SU-DHL-6 (cell line): ENCODE results near the gene SNPH.

Experiments used
- H2AFZ ChIP-seq: fragments of 200-600 bp; sonication (generic); 2 replicates; pipeline ENCODE4 v1.6.1; 2014; ENCODE audit warnings: low read depth, mild to moderate bottlenecking, moderate library complexity, mixed read lengths, antibody characterized with exemption, low read length; ENCODE audit not compliant: severe bottlenecking
- H3F3A ChIP-seq: fragments of 200-600 bp; shearing (Covaris generic); 2 replicates; pipeline ENCODE4 v1.6.0; 2016; ENCODE audit warnings: antibody characterized with exemption, mild to moderate bottlenecking; ENCODE audit not compliant: insufficient read depth
- H3K27ac ChIP-seq: fragments of 200-600 bp; sonication (generic); 2 replicates; pipeline ENCODE4 v1.5.1; 2016; ENCODE audit warnings: low read depth, mild to moderate bottlenecking, low read length, moderate library complexity, mixed read lengths
- H3K27me3 ChIP-seq: fragments of 200-600 bp; sonication (generic), shearing (Covaris generic); 2 replicates; pipeline ENCODE4 v1.6.0; 2014; ENCODE audit warnings: mild to moderate bottlenecking, low read length
- H3K36me3 ChIP-seq: fragments of 200-600 bp; sonication (generic); 2 replicates; pipeline ENCODE4 v1.6.1; 2014; ENCODE audit warnings: mild to moderate bottlenecking, low read length, mixed read lengths
- H3K4me2 ChIP-seq: fragments of 300-600, 200-600 bp; shearing (Covaris generic), sonication (generic); 2 replicates; pipeline ENCODE4 v1.6.0; 2014; ENCODE audit warnings: low read length, low read depth, mild to moderate bottlenecking; ENCODE audit not compliant: poor library complexity, severe bottlenecking
- H3K4me3 ChIP-seq: fragments of 200-600 bp; sonication (generic); 2 replicates; pipeline ENCODE4 v1.5.1; 2014; ENCODE audit warnings: antibody characterized with exemption, low read length, mild to moderate bottlenecking, mixed read lengths; ENCODE audit not compliant: insufficient read depth, poor library complexity, severe bottlenecking
- H3K79me2 ChIP-seq: fragments of 200-600 bp; sonication (generic); 2 replicates; pipeline ENCODE4 v1.6.1; 2014; ENCODE audit warnings: mild to moderate bottlenecking, low read length, moderate library complexity; ENCODE audit not compliant: insufficient read depth
- H3K9ac ChIP-seq: fragments of 200-600 bp; sonication (generic); 2 replicates; pipeline ENCODE4 v1.7.0; 2014; ENCODE audit warnings: mild to moderate bottlenecking, low read length
- H3K9me2 ChIP-seq: fragments of 200-600 bp; sonication (generic); replicated peaks from 2 replicates; pipeline ENCODE4 v1.6.1; 2014; ENCODE audit warnings: low read length; ENCODE audit not compliant: insufficient read depth
- H3K9me3 ChIP-seq: fragments of 200-600 bp; sonication (generic); 2 replicates; pipeline ENCODE4 v1.6.1; 2014; ENCODE audit warnings: low read length, mixed read lengths; ENCODE audit not compliant: insufficient read depth
- H4K20me1 ChIP-seq: fragments of 200-600 bp; sonication (generic); 2 replicates; pipeline ENCODE4 v1.6.1; 2014; ENCODE audit warnings: low read depth, mild to moderate bottlenecking, antibody characterized with exemption, low read length, moderate library complexity, mixed read lengths
- CTCF ChIP-seq: fragments of 200-600 bp; sonication (generic); IDR thresholded peaks from one replicate; pipeline ENCODE4 v1.5.1; 2017; ENCODE audit warnings: antibody characterized with exemption, mild to moderate bottlenecking, low read length, moderate library complexity; ENCODE audit not compliant: insufficient read depth, poor library complexity, severe bottlenecking
- EZH2phosphoT487 ChIP-seq: fragments of 200-600 bp; sonication (generic), shearing (Covaris generic); conservative IDR thresholded peaks from 2 replicates; pipeline ENCODE4 v1.6.1; 2018; ENCODE audit warnings: mild to moderate bottlenecking, antibody characterized with exemption, low read length, moderate library complexity, mixed read lengths

SNPH gene

GRCh38 chr20:1335961-1336698, 70.0 kb downstream of the SNPH start:
- Histone ChIP-seq H3K27ac (no peak overlapping the region), H3K9ac (no peak overlapping the region), H3K27me3 (no peaks in the 10 kb centered on the region), H3K79me2 (peaks cover 10% of the 10 kb centered on the region), H3K9me2 (no peaks in the 10 kb centered on the region), H3K9me3 (no peaks in the 10 kb centered on the region), H3F3A (no peaks in the 10 kb centered on the region), H4K20me1 (no peaks in the 10 kb centered on the region), H3K4me3 (no peak overlapping the region), H2AFZ (no peak overlapping the region), H3K36me3 (no peaks in the 10 kb centered on the region), H3K4me2 (no peak overlapping the region)
- no peak for TF ChIP-seq CTCF
- TF ChIP-seq EZH2phosphoT487 = no peak

GRCh38 chr20:1336699-1337367, 70.7 kb downstream of the SNPH start:
- H3K4me3 ChIP-seq = no peak overlapping the region
- no peaks in the 10 kb centered on the region for H3K27me3 ChIP-seq
- TF ChIP-seq CTCF = no peak
- no peak for TF ChIP-seq EZH2phosphoT487
- H3K9me3 ChIP-seq = no peaks in the 10 kb centered on the region
- H3K9me2 ChIP-seq = no peaks in the 10 kb centered on the region
- no peak overlapping the region for H3K9ac ChIP-seq
- H3K27ac ChIP-seq = no peak overlapping the region
- H3K36me3 ChIP-seq = no peaks in the 10 kb centered on the region
- H2AFZ ChIP-seq = no peak overlapping the region
- H3K4me2 ChIP-seq = no peak overlapping the region
- H3F3A ChIP-seq = no peaks in the 10 kb centered on the region
- peaks cover 6% of the 10 kb centered on the region for H3K79me2 ChIP-seq
- H4K20me1 ChIP-seq = no peaks in the 10 kb centered on the region

- H3K4me3 ChIP-seq = no peak overlapping the region
- peaks cover 3% of the 10 kb centered on the region; the same call in 1 of the 2 replicates for H3K79me2 ChIP-seq
- H4K20me1 ChIP-seq = no peaks in the 10 kb centered on the region
- no peak overlapping the region for H3K4me2 ChIP-seq
- no peak overlapping the region for H3K9ac ChIP-seq
- no peak overlapping the region for H3K27ac ChIP-seq
- H3F3A ChIP-seq = no peaks in the 10 kb centered on the region
- H3K9me2 ChIP-seq = no peaks in the 10 kb centered on the region
- no peaks in the 10 kb centered on the region for H3K27me3 ChIP-seq
- no peak overlapping the region for H2AFZ ChIP-seq
- H3K36me3 ChIP-seq = no peaks in the 10 kb centered on the region
- H3K9me3 ChIP-seq = no peaks in the 10 kb centered on the region
- TF ChIP-seq EZH2phosphoT487 (no peak), CTCF (no peak)
Measured at GRCh38 chr20:1337441-1337840, 71.3 kb downstream of the SNPH start.
